ENCODE results near the gene XYLT1.

- no peak for TF ChIP-seq CTCF (IDR thresholded peaks at IDR 0.05; ENCODE audit: low read depth, low read length)
- TF ChIP-seq EZH2phosphoT487 (IDR thresholded peaks at IDR 0.05; ENCODE audit: low read depth) = no peak
Measured at GRCh38 chr16:17149904-17150483, 320.8 kb downstream of the XYLT1 start.

All from OCI-LY3 (cell line).